ENCODE results near the gene GPR78.

GPR78 gene

DNA sequence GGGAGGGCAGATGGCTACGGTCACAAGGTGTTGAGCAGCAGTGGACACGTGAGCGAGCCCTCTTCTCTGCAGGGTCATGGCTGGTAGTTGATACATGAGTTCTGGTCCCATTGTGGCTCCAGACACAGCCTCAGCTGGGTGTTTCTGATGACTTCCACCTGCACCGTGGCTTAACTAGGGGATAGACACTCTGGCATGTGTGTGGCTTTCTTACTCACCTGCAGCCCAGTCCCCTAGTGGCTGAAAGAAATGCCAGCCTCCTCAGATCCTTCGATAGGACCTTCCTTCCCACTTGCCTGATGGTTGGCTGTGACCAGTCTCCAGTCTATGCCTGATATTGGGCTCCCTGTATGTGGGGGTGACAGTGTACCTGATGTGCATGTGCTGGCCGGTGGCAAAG lies 5.0 kb downstream of the GPR78 start:
- H3K27me3 ChIP-seq (ENCODE audit: control insufficient read depth, insufficient read depth, low read length): peaks cover 25% of the 10 kb centered on the region

DNA sequence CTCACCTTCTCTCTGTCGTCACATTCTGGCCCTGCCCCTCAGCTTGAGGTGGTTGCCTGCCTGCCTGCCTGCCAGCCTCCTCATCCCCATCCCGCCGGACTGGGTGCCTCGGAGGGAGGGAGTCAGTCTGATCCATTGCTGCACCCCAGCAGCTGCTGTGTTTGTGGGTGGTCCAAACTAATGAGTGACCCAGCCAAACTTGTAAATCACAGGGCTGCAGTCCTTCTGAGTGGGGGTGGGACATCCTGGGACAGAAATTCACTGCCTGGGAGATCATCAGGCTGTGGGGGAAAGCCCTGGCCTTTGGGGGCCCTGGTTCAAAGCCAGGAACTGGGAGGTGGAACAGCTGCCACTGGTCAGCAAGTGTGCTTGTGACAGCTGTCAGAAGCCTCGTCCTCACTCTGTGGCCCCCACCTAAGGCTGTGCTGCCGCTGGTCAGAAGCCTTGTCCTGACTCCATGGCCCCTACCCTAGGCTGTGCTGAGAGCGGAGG lies 5.6 kb downstream of the GPR78 start:
- H3K4me3 ChIP-seq (ENCODE audit: low read depth, low read length): no peak overlapping the region
- H3K27me3 ChIP-seq (ENCODE audit: control insufficient read depth, insufficient read depth, low read length): peaks cover 25% of the 10 kb centered on the region
- H3K4me1 ChIP-seq (ENCODE audit: control insufficient read depth, insufficient read depth, low read length): no peaks in the 10 kb centered on the region
- H3K36me3 ChIP-seq (ENCODE audit: control insufficient read depth, insufficient read depth, low read length): peaks cover 2% of the 10 kb centered on the region
- no peaks in the 10 kb centered on the region for H3K9me3 ChIP-seq (ENCODE audit: control insufficient read depth, insufficient read depth, low read length)
- no peak overlapping the region for H3K9ac ChIP-seq (ENCODE audit: low read depth, low read length)

More for the DNA sequence above, 5.0 kb downstream of the GPR78 start:
- Histone ChIP-seq H3K9me3 (ENCODE audit: control insufficient read depth, insufficient read depth, low read length) (no peaks in the 10 kb centered on the region), H3K4me1 (ENCODE audit: control insufficient read depth, insufficient read depth, low read length) (no peaks in the 10 kb centered on the region), H3K9ac (ENCODE audit: low read depth, low read length) (no peak overlapping the region), H3K36me3 (ENCODE audit: control insufficient read depth, insufficient read depth, low read length) (peaks cover 2% of the 10 kb centered on the region), H3K4me3 (ENCODE audit: low read depth, low read length) (no peak overlapping the region)

DNA sequence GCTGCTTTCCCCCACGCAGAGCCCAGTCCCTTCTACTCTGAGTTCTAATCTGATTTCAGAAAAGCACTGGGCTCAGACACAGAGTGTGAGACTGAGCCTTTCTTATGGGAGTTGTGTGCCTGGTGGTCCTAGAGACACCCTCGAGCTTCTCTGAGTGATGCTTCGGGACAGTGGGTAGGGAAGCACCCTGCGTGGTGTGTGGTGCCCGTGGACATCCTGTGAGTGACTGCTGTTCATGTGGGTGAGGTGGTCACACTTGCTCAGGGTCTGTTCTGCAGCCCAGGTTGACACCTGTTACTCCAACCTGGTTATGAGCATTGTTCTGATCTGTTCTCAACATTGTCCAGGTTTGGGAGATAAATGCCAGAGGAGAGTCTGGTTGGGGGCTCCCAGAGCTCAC lies 6.1 kb downstream of the GPR78 start:
- Histone ChIP-seq H3K27me3 (ENCODE audit: control insufficient read depth, insufficient read depth, low read length) (peaks cover 22% of the 10 kb centered on the region), H3K36me3 (ENCODE audit: control insufficient read depth, insufficient read depth, low read length) (peaks cover 2% of the 10 kb centered on the region), H3K4me3 (ENCODE audit: low read depth, low read length) (no peak overlapping the region), H3K4me1 (ENCODE audit: control insufficient read depth, insufficient read depth, low read length) (no peaks in the 10 kb centered on the region), H3K9me3 (ENCODE audit: control insufficient read depth, insufficient read depth, low read length) (no peaks in the 10 kb centered on the region), H3K9ac (ENCODE audit: low read depth, low read length) (no peak overlapping the region)

- Histone ChIP-seq H3K27me3 (ENCODE audit: control insufficient read depth, insufficient read depth, low read length) (peaks cover 16% of the 10 kb centered on the region), H3K4me1 (ENCODE audit: control insufficient read depth, insufficient read depth, low read length) (peaks cover 1% of the 10 kb centered on the region), H3K9me3 (ENCODE audit: control insufficient read depth, insufficient read depth, low read length) (no peaks in the 10 kb centered on the region), H3K9ac (ENCODE audit: low read depth, low read length) (no peak overlapping the region), H3K4me3 (ENCODE audit: low read depth, low read length) (no peak overlapping the region), H3K36me3 (ENCODE audit: control insufficient read depth, insufficient read depth, low read length) (peaks cover 2% of the 10 kb centered on the region)
Measured at GRCh38 chr4:8586671-8587468, 6.7 kb downstream of the GPR78 start.

DNA sequence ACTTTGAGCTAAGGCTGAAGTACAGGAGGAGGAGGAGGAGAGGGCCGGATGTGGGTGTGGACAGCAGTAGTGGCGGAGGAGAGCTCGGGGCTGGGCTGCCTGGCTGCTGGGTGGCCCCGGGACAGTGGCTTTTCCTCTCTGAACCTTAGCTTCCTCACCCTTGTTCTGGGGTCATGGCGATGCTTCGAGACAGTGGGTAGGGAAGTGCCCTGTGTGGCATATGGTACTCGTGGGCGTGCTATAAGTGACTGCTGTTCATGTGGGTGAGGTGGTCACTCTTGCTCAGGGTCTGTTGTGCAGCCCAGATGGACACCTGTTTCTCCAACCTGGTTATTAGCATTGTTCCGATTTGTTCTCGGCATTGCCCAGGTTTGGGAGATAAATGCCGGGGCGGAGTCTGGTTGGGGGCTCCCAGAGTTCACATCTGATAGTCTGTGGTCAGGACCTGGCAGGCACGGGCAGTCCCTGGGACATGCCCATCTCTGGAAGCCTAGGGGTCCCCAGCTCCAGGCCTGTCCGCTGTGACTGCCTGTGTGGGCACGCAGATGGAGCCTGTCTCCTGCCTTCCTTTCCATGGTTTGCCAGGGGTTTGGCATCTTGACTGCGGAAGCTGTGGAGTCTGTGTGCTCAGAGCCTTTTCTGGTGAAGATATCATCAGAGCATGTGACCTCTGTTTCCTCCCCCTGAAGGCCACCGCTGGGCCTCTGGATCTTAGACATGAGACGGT lies 7.4 kb downstream of the GPR78 start:
- no peak overlapping the region for H3K4me3 ChIP-seq (ENCODE audit: low read depth, low read length)
- peaks cover 2% of the 10 kb centered on the region for H3K36me3 ChIP-seq (ENCODE audit: control insufficient read depth, insufficient read depth, low read length)
- H3K27me3 ChIP-seq (ENCODE audit: control insufficient read depth, insufficient read depth, low read length): peaks cover 8% of the 10 kb centered on the region
- H3K9ac ChIP-seq (ENCODE audit: low read depth, low read length): no peak overlapping the region
- H3K4me1 ChIP-seq (ENCODE audit: control insufficient read depth, insufficient read depth, low read length): peaks cover 5% of the 10 kb centered on the region
- no peaks in the 10 kb centered on the region for H3K9me3 ChIP-seq (ENCODE audit: control insufficient read depth, insufficient read depth, low read length)

DNA sequence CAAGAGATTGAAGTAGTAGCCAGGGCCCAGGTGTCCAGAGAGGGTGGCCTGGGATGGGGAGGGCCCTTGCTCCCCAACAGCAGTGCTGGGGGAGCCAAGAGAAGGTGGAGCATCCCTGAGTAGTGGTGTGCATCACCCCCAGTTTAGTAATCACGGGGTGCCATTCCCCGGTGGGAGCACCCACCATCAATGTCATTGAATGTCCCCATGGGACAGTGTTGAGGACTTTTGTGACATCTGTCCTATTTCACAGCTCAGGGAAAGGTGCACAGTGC lies 7.9 kb downstream of the GPR78 start:
- Histone ChIP-seq H3K4me3 (ENCODE audit: low read depth, low read length) (no peak overlapping the region), H3K9me3 (ENCODE audit: control insufficient read depth, insufficient read depth, low read length) (no peaks in the 10 kb centered on the region), H3K36me3 (ENCODE audit: control insufficient read depth, insufficient read depth, low read length) (peaks cover 1% of the 10 kb centered on the region), H3K4me1 (ENCODE audit: control insufficient read depth, insufficient read depth, low read length) (peaks cover 5% of the 10 kb centered on the region), H3K9ac (ENCODE audit: low read depth, low read length) (no peak overlapping the region), H3K27me3 (ENCODE audit: control insufficient read depth, insufficient read depth, low read length) (peaks cover 6% of the 10 kb centered on the region)

GRCh38 chr4:8589336-8589735 lies 9.1 kb downstream of the GPR78 start:
- Histone ChIP-seq H3K9me3 (ENCODE audit: control insufficient read depth, insufficient read depth, low read length) (no peaks in the 10 kb centered on the region), H3K36me3 (ENCODE audit: control insufficient read depth, insufficient read depth, low read length) (no peaks in the 10 kb centered on the region), H3K27me3 (ENCODE audit: control insufficient read depth, insufficient read depth, low read length) (no peaks in the 10 kb centered on the region), H3K4me1 (ENCODE audit: control insufficient read depth, insufficient read depth, low read length) (peaks cover 10% of the 10 kb centered on the region), H3K9ac (ENCODE audit: low read depth, low read length) (no peak overlapping the region), H3K4me3 (ENCODE audit: low read depth, low read length) (no peak overlapping the region)

DNA sequence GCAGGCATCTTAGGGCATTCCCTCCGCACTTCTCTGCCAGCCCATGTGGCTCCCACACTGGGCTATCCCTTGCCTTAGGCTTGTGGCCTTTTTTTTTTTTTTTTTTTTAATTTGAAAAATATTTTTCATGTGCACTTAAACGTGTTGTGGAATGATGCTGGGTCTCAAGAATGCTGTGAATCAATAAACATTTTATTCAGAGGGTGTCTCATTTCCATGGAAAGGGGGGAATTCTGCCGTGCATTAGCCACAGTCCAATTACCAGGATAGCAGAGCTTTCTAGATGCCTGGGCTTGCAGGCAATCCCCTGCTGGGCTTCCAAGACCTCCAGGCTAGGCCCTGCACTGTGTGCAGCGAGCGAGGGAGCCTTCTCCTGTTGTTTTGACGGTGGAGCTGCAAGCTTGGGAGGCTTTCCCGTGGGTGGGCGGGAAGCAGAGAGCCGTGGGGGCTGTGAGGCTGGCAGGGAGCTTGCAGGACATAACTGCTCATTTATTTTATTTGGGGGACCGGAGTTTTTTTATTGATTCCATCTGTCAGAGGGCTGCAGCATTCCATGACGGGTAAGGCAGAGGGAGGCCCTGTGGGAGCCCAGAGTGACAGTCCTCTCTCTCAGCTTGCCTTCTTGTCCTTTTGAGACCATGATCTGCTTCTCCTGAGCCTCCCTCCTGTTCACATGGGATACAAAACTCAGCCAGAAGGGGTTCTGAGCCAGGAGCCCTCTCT lies 9.8 kb downstream of the GPR78 start:
- H3K9me3 ChIP-seq (ENCODE audit: control insufficient read depth, insufficient read depth, low read length): no peaks in the 10 kb centered on the region
- H3K4me3 ChIP-seq (ENCODE audit: low read depth, low read length): no peak overlapping the region
- H3K36me3 ChIP-seq (ENCODE audit: control insufficient read depth, insufficient read depth, low read length): no peaks in the 10 kb centered on the region
- no peaks in the 10 kb centered on the region for H3K27me3 ChIP-seq (ENCODE audit: control insufficient read depth, insufficient read depth, low read length)
- H3K4me1 ChIP-seq (ENCODE audit: control insufficient read depth, insufficient read depth, low read length): peaks cover 10% of the 10 kb centered on the region
- no peak overlapping the region for H3K9ac ChIP-seq (ENCODE audit: low read depth, low read length)

DNA sequence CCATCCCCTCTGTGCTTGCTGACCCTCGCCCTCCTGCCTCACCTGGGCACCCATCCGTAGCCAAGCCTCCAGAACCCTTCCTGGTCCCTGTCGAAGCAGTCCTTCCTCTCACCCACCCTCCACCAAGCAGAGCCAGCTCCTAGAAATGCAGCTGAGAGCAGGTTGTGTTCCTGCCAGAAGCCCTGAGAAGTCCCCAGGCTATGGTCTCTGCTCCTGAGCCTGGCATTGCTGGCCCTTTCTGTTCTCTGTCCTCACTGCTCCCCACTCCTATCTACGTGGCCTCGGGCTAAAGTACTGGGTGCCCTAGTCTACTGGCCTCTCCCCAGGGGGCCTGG lies 10.3 kb downstream of the GPR78 start:
- H3K27me3 ChIP-seq (ENCODE audit: control insufficient read depth, insufficient read depth, low read length): no peaks in the 10 kb centered on the region
- no peaks in the 10 kb centered on the region for H3K9me3 ChIP-seq (ENCODE audit: control insufficient read depth, insufficient read depth, low read length)
- peaks cover 10% of the 10 kb centered on the region for H3K4me1 ChIP-seq (ENCODE audit: control insufficient read depth, insufficient read depth, low read length)
- H3K9ac ChIP-seq (ENCODE audit: low read depth, low read length): no peak overlapping the region
- H3K36me3 ChIP-seq (ENCODE audit: control insufficient read depth, insufficient read depth, low read length): no peaks in the 10 kb centered on the region
- H3K4me3 ChIP-seq (ENCODE audit: low read depth, low read length): no peak overlapping the region

DNA sequence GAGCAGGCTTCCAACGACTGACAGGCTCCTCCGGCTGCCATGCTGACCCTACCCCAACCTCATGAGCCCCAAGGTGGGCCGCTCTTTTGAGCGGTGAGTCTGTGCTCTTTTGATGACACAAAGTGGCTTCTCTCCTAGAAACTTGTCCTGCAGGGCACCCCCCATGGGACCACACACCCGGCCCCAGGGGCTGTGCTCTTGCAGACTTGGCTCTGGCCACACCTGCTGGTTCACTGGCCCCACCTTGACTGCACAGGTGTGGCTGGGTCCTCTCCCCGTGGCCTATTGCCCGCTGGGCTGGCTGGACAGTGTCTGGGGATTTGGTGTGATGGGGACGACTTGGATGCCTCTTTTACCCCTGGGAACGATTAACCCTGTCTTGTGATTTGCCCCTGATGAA lies 10.9 kb downstream of the GPR78 start:
- Histone ChIP-seq H3K4me1 (ENCODE audit: control insufficient read depth, insufficient read depth, low read length) (peaks cover 10% of the 10 kb centered on the region), H3K36me3 (ENCODE audit: control insufficient read depth, insufficient read depth, low read length) (no peaks in the 10 kb centered on the region), H3K27me3 (ENCODE audit: control insufficient read depth, insufficient read depth, low read length) (no peaks in the 10 kb centered on the region), H3K9me3 (ENCODE audit: control insufficient read depth, insufficient read depth, low read length) (no peaks in the 10 kb centered on the region), H3K9ac (ENCODE audit: low read depth, low read length) (no peak overlapping the region), H3K4me3 (ENCODE audit: low read depth, low read length) (no peak overlapping the region)

DNA sequence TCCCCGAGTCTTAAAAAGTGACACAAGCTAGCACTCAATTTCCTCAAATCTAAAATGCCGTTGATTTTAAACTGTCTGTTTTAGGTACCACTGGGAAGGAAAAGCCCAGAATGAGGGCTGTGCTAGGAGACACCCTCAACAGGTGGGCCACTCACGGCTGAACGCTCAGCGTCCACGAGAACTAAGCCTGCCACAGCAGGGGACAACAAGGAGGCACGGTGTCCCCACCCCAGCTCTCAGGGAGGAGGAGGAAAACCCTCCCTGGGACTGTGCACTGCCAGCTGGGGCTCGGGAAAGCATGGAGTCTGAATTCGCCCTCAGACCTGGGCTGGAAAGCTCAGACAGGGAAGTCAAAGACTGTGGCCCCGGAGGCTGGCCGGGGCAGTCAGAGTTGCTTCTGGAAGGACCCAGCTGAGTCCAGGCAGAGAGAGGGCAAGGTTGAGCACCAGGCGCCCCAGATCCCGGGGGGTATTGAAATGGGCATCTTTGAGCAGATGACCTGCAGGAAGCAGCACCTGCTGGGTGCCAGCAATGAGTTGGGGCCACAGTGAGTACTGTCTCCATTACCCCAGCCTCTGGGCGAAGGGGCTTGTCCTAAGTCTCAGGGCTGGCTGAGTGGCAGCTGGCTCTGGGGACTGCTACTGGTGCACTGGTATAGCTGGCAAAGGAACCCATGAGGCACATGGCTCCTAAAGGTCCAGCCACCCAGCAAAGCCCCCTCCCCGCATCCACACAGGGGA lies 11.6 kb downstream of the GPR78 start:
- Histone ChIP-seq H3K27me3 (ENCODE audit: control insufficient read depth, insufficient read depth, low read length) (no peaks in the 10 kb centered on the region), H3K9me3 (ENCODE audit: control insufficient read depth, insufficient read depth, low read length) (no peaks in the 10 kb centered on the region), H3K36me3 (ENCODE audit: control insufficient read depth, insufficient read depth, low read length) (no peaks in the 10 kb centered on the region), H3K4me3 (ENCODE audit: low read depth, low read length) (no peak overlapping the region), H3K4me1 (ENCODE audit: control insufficient read depth, insufficient read depth, low read length) (peaks cover 10% of the 10 kb centered on the region), H3K9ac (ENCODE audit: low read depth, low read length) (no peak overlapping the region)
